Naive thymus-derived CD4-positive, alpha-beta T cell (primary cell): Measurements from ENCODE around the gene DOK3. TPM values are rescaled to one million over a fixed set of nuclear protein-coding genes. Genes with fewer than 3 reads are reported as not detected.

Experiments
- ATAC-seq: fragments of 150-1000 bp; cut with Tn5 transposase; 2 replicates; pipeline ENCODE4 v1.10.0; 2021; ENCODE audit warnings: mild to moderate bottlenecking, moderate library complexity
- CTCF ChIA-PET: fragments of 350-600 bp; sonication (Branson Sonifier 250); formaldehyde crosslinking; loops from one replicate; lab custom pipeline; 2021; ENCODE audit warnings: antibody characterized with exemption; lab: Charles Lee
- POLR2A ChIA-PET: fragments of 350-600 bp; sonication (Branson Sonifier 250); formaldehyde crosslinking; loops from one replicate; lab custom pipeline; 2021; ENCODE audit warnings: antibody characterized with exemption, inconsistent platforms; lab: Charles Lee
- DNase-seq, 9 donors: peaks; one replicate each; pipeline versions ENCODE4 v3.0.0 to v3.0.0-alpha.2; 2020 to 2022; ENCODE audit warnings: mixed read lengths in 1 of 9
- H3K27ac ChIP-seq: one replicate; pipeline ENCODE4 v1.7.0; 2013; ENCODE audit warnings: mild to moderate bottlenecking, low read depth, low read length, moderate library complexity
- H3K27me3 ChIP-seq, 2 donors: one replicate each; pipeline ENCODE4 v1.7.0; 2013; ENCODE audit warnings: low read length in 2 of 2, mild to moderate bottlenecking in 2 of 2, moderate library complexity in 2 of 2; ENCODE audit not compliant: control insufficient read depth in 2 of 2, insufficient read depth in 2 of 2
- H3K36me3 ChIP-seq, 3 experiments: 1 replicate in 2 of 3; 2 replicates in 1 of 3; pipeline ENCODE4 v1.7.0; 2013; ENCODE audit warnings: low read length in 3 of 3, mild to moderate bottlenecking in 3 of 3, moderate library complexity in 1 of 3; ENCODE audit not compliant: insufficient read depth in 3 of 3, control insufficient read depth in 2 of 3
- H3K4me1 ChIP-seq, 2 donors: one replicate each; pipeline ENCODE4 v1.7.0; 2013; ENCODE audit warnings: low read length in 2 of 2, mild to moderate bottlenecking in 2 of 2, moderate library complexity in 1 of 2; ENCODE audit not compliant: control insufficient read depth in 2 of 2, insufficient read depth in 2 of 2
- H3K4me3 ChIP-seq: 2 replicates; pipeline ENCODE4 v1.7.0; 2013; ENCODE audit warnings: mild to moderate bottlenecking, low read length
- H3K9me3 ChIP-seq, 3 experiments: 1 replicate in 2 of 3; 2 replicates in 1 of 3; pipeline ENCODE4 v1.7.0; 2013; ENCODE audit warnings: low read length in 3 of 3; ENCODE audit not compliant: control insufficient read depth in 2 of 3
- H3K27ac Mint-ChIP-seq, 9 donors: one replicate each; pipeline ENCODE4 v1.8.0; 2020 to 2022; ENCODE audit warnings: mixed read lengths in 9 of 9, mild to moderate bottlenecking in 8 of 9, moderate library complexity in 5 of 9, inconsistent platforms in 2 of 9
- H3K27me3 Mint-ChIP-seq, 5 donors: one replicate each; pipeline ENCODE4 v1.8.0; 2021 to 2022; ENCODE audit warnings: mixed read lengths in 5 of 5, mild to moderate bottlenecking in 1 of 5
- H3K36me3 Mint-ChIP-seq, 5 donors: one replicate each; pipeline ENCODE4 v1.8.0; 2020 to 2022; ENCODE audit warnings: mixed read lengths in 5 of 5, mild to moderate bottlenecking in 3 of 5, inconsistent platforms in 1 of 5
- H3K4me1 Mint-ChIP-seq, 7 donors: one replicate each; pipeline ENCODE4 v1.8.0; 2020 to 2022; ENCODE audit warnings: mixed read lengths in 7 of 7, mild to moderate bottlenecking in 3 of 7, inconsistent platforms in 1 of 7
- H3K4me3 Mint-ChIP-seq, 10 donors: one replicate each; pipeline ENCODE4 v1.8.0; 2020 to 2022; ENCODE audit warnings: mild to moderate bottlenecking in 10 of 10, mixed read lengths in 10 of 10, moderate library complexity in 6 of 10, inconsistent platforms in 2 of 10
- H3K9me3 Mint-ChIP-seq, 11 donors: one replicate each; pipeline ENCODE4 v1.8.0; 2020 to 2022; ENCODE audit warnings: mixed read lengths in 11 of 11, mild to moderate bottlenecking in 4 of 11, inconsistent platforms in 1 of 11, moderate library complexity in 1 of 11
- intact Hi-C, 2 donors: fragments of 100-400 bp; cut with micrococcal nuclease; formaldehyde crosslinking; loops; one replicate each; pipeline ENCODE4 v1.15.1; 2023
- polyA plus RNA-seq, 2 donors: library from polyadenylated mRNA; unstranded; fragments of 300-500 nt; fragmentation: Illumina TruSeq; gene quantifications; one replicate each; pipeline ENCODE4 v1.2.3, GENCODE V29; 2021
- total RNA-seq, 6 experiments: library from RNA in 5 of 6; stranded (reverse) in 5 of 6; gene quantifications; 1 replicate in 5 of 6; 2 replicates in 1 of 6; pipeline ENCODE4 v1.2.3 and lab custom pipeline; 2021 to 2026

The DOK3 gene
- total and polyA plus RNA-seq, 7 experiments from 2014 or later: 0.09 to 67.1 (median 4.0) TPM

DNA sequence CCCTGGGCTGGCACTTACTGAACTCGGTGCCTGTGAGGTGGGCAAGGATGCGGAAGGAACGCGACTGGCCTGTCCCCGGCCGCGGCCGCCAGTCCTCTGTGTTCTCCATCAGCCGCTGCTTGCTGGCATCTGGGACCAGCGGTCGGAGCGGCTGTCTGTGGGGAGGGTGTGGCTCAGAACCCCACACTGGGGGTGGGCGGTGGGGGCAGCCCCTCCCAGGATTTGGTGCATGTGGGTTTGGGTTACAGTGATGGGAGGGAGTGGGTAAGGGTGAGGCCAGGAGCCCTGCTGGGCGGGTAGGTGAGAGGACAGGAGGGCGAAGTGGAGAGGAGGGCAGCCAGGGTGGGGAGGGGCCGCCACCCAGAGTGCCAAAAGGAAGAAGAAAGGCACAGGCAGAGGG lies 18.6 kb downstream of the DOK3 start:
- DNase-seq: no peak
- H3K4me1 ChIP-seq: no peaks in the 10 kb centered on the region
- no peaks in the 10 kb centered on the region for H3K27me3 Mint-ChIP-seq
- no peaks in the 10 kb centered on the region for H3K27me3 ChIP-seq
- H3K4me3 ChIP-seq: no peak overlapping the region
- intact Hi-C loops: no loop called here
- no peaks in the 10 kb centered on the region for H3K9me3 Mint-ChIP-seq
- CTCF ChIA-PET: no interaction called here
- no peaks in the 10 kb centered on the region for H3K9me3 ChIP-seq
- no peak overlapping the region for H3K27ac ChIP-seq
- ATAC-seq: no peak
- H3K36me3 Mint-ChIP-seq: peaks cover 0 to 6% (median 0%) of the 10 kb centered on the region in 5 donors
- no peak overlapping the region for H3K27ac Mint-ChIP-seq
- peaks cover 0 to 24% (median 8%) of the 10 kb centered on the region in 7 donors for H3K4me1 Mint-ChIP-seq
- H3K4me3 Mint-ChIP-seq: no peak overlapping the region
- POLR2A ChIA-PET: no interaction called here
- peaks cover 0 to 17% (median 0%) of the 10 kb centered on the region in 3 experiments for H3K36me3 ChIP-seq

- H3K27ac Mint-ChIP-seq: peak overlapping the region in 1 of 9 donors; percentile 52
- CTCF ChIA-PET: no interaction called here
Observed at GRCh38 chr5:177490311-177490991, 19.2 kb downstream of the DOK3 start.

DNA sequence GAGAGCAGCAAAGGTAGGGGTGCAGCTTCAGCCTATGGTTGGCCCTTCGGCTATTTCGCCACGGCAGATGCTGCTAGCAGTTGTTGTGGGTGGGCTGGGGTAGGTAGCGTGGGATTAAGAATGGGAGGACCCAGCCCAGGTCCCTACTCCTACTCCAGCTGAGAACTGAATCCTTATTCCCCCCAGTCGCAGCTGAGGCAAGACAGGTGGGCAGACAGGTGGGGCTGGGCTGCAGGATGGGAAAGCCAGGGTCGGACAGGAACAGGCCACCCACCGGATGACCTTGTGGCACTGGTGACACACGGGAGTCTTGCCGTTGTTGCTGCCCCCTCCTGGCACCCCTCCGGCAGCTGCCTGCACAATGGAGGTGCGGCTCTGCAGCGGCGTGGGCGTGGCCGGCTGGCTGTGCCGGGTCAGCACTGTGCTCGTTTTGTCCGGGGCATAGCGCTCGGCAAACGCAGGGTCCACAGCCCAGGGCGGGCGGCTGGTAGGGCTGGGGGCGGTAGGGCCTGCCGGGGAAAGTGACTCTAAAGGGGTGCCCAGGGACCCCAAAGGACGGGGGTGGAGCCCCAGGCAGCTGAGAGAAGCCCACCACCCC lies 20.4 kb downstream of the DOK3 start:
- peaks cover 0 to 17% (median 0%) of the 10 kb centered on the region in 3 experiments for H3K36me3 ChIP-seq
- ChIA-PET CTCF (interaction anchor here (0.7 to 1.2 kb wide), 2 partner anchors 98 to 107 kb away, joined by 3 to 4 read pairs; no protein-coding TSS in a partner anchor), POLR2A (interaction anchor here (0.5 kb wide), 1 partner anchor 9 kb away, joined by 3 read pairs; no protein-coding TSS in a partner anchor)
- H3K27me3 ChIP-seq: no peaks in the 10 kb centered on the region
- H3K4me3 Mint-ChIP-seq: no peak overlapping the region
- no peak for DNase-seq
- H3K4me3 ChIP-seq: no peak overlapping the region
- peaks cover 0 to 18% (median 8%) of the 10 kb centered on the region in 7 donors for H3K4me1 Mint-ChIP-seq
- no peak overlapping the region for H3K27ac Mint-ChIP-seq
- no peaks in the 10 kb centered on the region for H3K4me1 ChIP-seq
- H3K9me3 Mint-ChIP-seq: no peaks in the 10 kb centered on the region
- H3K27me3 Mint-ChIP-seq: no peaks in the 10 kb centered on the region
- intact Hi-C loops: no loop called here
- no peak for ATAC-seq
- no peak overlapping the region for H3K27ac ChIP-seq
- no peaks in the 10 kb centered on the region for H3K9me3 ChIP-seq
- H3K36me3 Mint-ChIP-seq: peaks cover 0 to 6% (median 0%) of the 10 kb centered on the region in 5 donors

More at GRCh38 chr5:177490311-177490991, 19.2 kb downstream of the DOK3 start:
- H3K9me3 Mint-ChIP-seq: no peaks in the 10 kb centered on the region
- Histone ChIP-seq H3K27me3 (no peaks in the 10 kb centered on the region), H3K4me1 (no peaks in the 10 kb centered on the region), H3K36me3 (peaks cover 0 to 17% (median 0%) of the 10 kb centered on the region in 3 experiments), H3K27ac (no peak overlapping the region), H3K9me3 (no peaks in the 10 kb centered on the region), H3K4me3 (no peak overlapping the region)
- POLR2A ChIA-PET: interaction anchor here (0.6 kb wide), 1 partner anchor 40 kb away, joined by 3 read pairs; no protein-coding TSS in a partner anchor
- DNase-seq: no peak
- H3K36me3 Mint-ChIP-seq: peaks cover 0 to 6% (median 0%) of the 10 kb centered on the region in 5 donors
- no peak overlapping the region for H3K4me3 Mint-ChIP-seq
- H3K27me3 Mint-ChIP-seq: no peaks in the 10 kb centered on the region
- peaks cover 0 to 20% (median 8%) of the 10 kb centered on the region in 7 donors for H3K4me1 Mint-ChIP-seq
- ATAC-seq: no peak
- intact Hi-C loops: no loop called here

- Mint-ChIP-seq H3K9me3 (no peaks in the 10 kb centered on the region), H3K27me3 (no peaks in the 10 kb centered on the region), H3K4me3 (no peak overlapping the region), H3K27ac (no peak overlapping the region), H3K4me1 (peaks cover 0 to 16% (median 4%) of the 10 kb centered on the region in 7 donors), H3K36me3 (peaks cover 0 to 6% (median 0%) of the 10 kb centered on the region in 5 donors)
- Histone ChIP-seq H3K27ac (no peak overlapping the region), H3K27me3 (no peaks in the 10 kb centered on the region), H3K4me1 (no peaks in the 10 kb centered on the region), H3K36me3 (peaks cover 0 to 17% (median 0%) of the 10 kb centered on the region in 3 experiments), H3K4me3 (no peak overlapping the region), H3K9me3 (no peaks in the 10 kb centered on the region)
- ATAC-seq (no peak), DNase-seq (no peak)
- intact Hi-C loops: no loop called here
- ChIA-PET CTCF (interaction anchor here (1.2 kb wide), 1 partner anchor 105 kb away, joined by 4 read pairs; no protein-coding TSS in a partner anchor), POLR2A (no interaction called here)
Observed at GRCh38 chr5:177487975-177488374, 21.7 kb downstream of the DOK3 start.

GRCh38 chr5:177487144-177487543 lies 22.5 kb downstream of the DOK3 start:
- Mint-ChIP-seq H3K9me3 (no peaks in the 10 kb centered on the region), H3K27me3 (no peaks in the 10 kb centered on the region), H3K4me3 (no peak overlapping the region), H3K27ac (no peak overlapping the region), H3K4me1 (peaks cover 0 to 13% (median 0%) of the 10 kb centered on the region in 7 donors), H3K36me3 (peaks cover 0 to 5% (median 0%) of the 10 kb centered on the region in 5 donors)
- no peaks in the 10 kb centered on the region for H3K4me1 ChIP-seq
- H3K4me3 ChIP-seq: no peak overlapping the region
- H3K36me3 ChIP-seq: peaks cover 0 to 14% (median 0%) of the 10 kb centered on the region in 3 experiments
- ChIA-PET POLR2A (no interaction called here), CTCF (no interaction called here)
- intact Hi-C loops: no loop called here
- no peaks in the 10 kb centered on the region for H3K9me3 ChIP-seq
- H3K27ac ChIP-seq: no peak overlapping the region
- ATAC-seq (no peak), DNase-seq (no peak)
- no peaks in the 10 kb centered on the region for H3K27me3 ChIP-seq

GRCh38 chr5:177486256-177486655 lies 23.4 kb downstream of the DOK3 start:
- peaks cover 0 to 12% (median 0%) of the 10 kb centered on the region in 7 donors for H3K4me1 Mint-ChIP-seq
- no peak overlapping the region for H3K4me3 ChIP-seq
- no peaks in the 10 kb centered on the region for H3K9me3 ChIP-seq
- H3K36me3 Mint-ChIP-seq: peaks cover 0 to 5% (median 0%) of the 10 kb centered on the region in 5 donors
- no peaks in the 10 kb centered on the region for H3K27me3 Mint-ChIP-seq
- H3K27ac ChIP-seq: no peak overlapping the region
- no peaks in the 10 kb centered on the region for H3K9me3 Mint-ChIP-seq
- ChIA-PET CTCF (interaction anchor here (0.6 kb wide), 1 partner anchor 502 kb away, joined by 4 read pairs; no protein-coding TSS in a partner anchor), POLR2A (no interaction called here)
- H3K27me3 ChIP-seq: no peaks in the 10 kb centered on the region
- H3K27ac Mint-ChIP-seq: no peak overlapping the region
- ATAC-seq: no peak
- peaks cover 0 to 14% (median 0%) of the 10 kb centered on the region in 3 experiments for H3K36me3 ChIP-seq
- intact Hi-C loops: no loop called here
- H3K4me3 Mint-ChIP-seq: no peak overlapping the region
- DNase-seq: no peak
- H3K4me1 ChIP-seq: no peaks in the 10 kb centered on the region
